Activated CD8-positive, alpha-beta memory T cell treated with anti-CD3 and anti-CD28 coated beads, Interleukin-2, amount 50 U/mL, for 1 hour (primary cell): ENCODE data around the gene MVB12B.

Experiments
- DNase-seq: peaks from one replicate; pipeline ENCODE4 v3.0.0-alpha.2; 2020; ENCODE audit errors: extremely low read depth

MVB12B gene

DNA sequence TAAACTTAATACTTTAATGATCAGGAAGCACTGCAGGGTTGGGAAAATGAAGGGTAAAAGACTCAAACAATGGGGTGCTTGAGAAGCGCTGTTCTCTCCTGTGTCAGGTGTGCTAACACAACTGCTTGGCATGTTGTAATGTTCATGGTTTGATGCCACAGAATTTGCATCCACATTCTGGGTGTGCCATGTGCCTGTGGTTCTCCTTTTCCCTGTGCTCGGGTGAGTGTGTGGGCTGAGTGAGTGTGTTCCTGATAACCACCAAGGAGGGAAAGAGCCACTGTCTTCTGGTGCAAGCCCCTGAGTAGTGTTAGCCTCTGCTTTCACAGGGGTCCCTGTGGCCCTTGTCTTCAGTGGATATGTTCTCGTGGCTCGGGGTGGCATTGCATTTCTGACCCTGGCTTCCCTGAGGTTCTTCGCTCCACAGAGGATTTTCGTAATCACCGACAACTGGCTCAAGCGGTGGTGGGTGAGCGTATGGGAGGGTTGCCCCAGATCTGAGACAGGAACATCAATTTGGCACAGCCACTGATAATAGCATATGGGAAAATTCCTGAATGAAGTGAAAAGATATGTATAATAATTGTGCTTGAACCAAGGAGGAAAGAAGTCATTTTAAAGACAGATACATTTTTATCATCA, 102.0 kb downstream of the MVB12B start:
- DNase-seq: no peak

DNA sequence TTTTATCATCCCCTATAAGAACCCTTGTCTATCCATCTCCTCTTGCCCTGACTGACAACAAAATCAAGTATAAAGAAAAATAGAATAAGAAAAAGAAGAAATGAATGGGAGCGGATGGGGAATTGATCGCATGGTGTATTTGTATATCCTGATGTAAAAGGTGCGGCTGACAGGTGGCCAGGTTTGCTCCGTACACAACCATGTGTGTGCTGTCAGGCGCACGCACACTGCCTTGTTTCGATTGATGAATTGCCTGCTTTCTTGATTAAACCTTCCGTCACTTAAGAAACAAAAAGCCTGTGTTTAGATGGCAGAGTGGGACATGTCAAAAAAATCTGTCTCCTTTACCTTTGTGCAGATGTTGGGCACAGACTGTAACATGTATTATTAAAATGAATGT, 102.6 kb downstream of the MVB12B start:
- DNase-seq: no peak

DNA sequence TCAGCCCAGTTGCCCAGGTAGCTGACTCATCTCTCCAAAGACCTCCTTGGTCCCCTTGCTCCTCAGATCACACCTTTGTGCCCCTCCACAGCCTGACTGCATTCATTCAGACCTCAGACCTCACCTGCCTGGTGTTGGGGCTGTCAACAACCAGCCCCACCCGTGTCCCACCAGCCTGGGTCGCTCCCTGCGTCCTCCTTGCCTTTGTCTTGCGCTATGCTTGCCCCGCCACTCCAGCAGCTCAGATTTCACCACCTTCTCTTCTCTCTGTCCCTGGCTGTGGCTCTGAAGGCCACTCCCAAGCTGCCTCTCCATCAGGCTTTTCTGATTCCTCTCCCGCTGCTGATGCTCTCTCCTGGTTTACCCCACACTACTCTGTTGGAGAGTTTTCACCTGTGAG, 103.5 kb downstream of the MVB12B start:
- no peak for DNase-seq

DNA sequence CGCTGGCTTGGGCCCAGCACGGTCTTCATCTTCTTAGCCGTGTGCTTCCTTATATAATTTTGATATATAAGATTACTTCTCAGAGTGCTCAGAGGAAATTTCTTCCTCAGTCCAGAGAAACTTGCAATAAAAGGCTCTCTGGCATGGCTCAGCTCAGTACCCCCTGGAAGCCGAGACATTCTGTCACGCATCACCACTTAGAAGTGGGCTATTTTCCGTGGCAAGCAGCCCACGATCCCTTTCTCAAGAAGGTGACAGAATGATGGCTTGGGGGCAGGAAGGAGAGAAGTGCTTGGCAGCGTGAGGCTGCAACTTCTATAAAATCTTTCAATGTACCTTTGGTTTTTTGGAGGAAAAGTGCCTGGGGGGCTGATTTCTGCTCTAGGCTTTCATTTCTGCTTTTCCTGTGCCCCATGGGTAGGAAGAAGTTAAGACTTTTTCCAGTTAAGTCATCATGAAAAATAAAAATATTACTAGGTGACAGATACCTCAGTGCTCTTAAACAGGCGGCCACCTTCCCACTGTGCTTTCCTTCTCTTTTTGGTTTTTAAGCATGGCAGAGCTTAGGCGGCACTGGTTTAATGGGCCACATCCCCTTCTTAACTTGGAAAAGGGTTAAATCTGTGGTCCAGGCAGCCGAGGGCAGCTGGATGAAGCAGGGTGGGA, 104.6 kb downstream of the MVB12B start:
- no peak for DNase-seq

DNA sequence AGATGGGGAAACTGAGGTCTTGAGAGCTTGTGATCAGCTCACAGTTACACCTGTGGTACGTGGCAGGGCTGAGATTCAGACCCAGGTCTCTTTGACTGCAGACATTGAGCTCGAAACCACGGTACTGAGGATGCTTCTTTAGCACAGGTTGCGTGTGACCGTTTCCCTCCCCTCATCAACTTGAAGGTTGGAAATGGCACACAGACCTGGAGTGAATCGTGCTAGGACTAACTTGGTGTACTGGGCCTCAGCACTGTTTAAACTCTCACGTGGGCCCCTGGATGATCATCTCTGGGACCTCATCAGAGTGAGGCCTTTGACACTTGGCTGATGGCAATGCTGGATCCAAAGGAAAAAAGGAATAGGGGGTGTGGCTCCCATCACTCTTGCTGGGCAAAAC, 106.0 kb downstream of the MVB12B start:
- no peak for DNase-seq

DNA sequence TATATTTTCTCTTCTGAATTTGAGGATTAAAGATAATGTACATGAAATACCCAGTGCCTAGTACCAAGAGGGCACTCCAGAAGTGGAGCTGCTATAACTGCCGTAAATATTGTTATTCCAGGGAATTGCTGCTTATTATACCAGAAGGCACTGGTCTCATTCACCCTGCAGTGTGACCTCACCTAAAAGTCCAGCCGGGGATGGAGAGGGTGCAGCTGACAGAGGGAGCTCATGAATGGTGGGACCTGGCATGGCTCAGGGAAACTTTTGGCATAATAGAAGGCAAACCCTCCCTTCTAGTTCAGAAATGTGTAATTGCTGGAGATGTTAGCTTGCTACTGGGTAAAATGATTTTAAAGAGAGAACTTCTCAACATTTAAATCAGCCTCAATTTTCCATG, 108.5 kb downstream of the MVB12B start:
- no peak for DNase-seq

DNA sequence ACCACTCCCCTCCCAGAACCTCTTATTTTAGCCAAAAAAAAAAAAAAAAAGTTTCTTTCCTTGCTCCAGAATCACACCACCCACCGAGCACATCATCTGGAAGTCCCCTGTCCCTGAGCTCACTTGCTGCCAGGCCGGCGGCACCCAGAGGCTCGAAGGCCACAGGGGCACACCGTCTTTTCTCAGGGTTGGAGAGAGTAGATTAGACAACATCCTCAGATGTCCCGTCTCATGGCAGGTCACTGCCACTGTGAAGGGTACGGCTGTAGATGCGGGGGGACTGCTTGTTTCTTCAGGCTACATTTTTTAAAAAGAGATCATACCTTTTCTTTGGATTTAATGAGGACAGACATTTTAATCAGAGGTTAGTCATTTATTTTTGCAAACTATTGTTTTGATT, 109.0 kb downstream of the MVB12B start:
- DNase-seq: no peak

DNA sequence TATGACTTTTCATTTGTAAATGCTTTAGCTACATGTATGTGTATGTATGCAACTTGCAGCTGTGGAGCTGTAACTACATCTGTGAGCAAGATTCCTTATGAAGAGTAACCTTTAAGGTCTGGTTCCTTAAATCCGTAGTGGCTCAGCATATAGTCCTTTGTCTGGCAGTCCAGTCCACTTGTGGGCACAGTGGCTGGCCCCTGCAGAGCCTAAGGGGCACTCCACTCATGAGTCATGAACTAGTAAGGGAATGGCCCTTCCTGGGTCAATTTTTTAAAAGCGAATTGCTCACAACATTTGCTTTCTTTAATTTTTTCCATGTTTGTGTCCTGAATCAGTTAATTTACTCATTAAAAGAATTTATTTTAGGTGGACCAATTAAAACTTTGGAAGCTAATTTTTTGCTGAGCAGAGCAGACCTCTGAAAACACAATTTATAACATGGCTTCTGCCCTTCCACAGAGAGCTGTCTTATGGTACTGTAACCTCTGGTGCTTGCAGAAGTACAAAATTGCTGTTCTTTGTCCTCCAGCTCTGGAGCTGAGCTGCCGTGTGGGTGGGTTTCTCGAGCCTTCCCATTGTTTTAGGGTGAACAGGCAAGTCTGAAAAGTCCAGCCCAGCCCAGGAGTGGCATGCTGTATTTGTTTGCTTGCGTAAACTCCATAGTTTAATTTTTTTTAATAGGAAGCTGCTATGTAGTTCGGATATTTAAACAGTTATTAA, 110.1 kb downstream of the MVB12B start:
- DNase-seq: no peak

DNA sequence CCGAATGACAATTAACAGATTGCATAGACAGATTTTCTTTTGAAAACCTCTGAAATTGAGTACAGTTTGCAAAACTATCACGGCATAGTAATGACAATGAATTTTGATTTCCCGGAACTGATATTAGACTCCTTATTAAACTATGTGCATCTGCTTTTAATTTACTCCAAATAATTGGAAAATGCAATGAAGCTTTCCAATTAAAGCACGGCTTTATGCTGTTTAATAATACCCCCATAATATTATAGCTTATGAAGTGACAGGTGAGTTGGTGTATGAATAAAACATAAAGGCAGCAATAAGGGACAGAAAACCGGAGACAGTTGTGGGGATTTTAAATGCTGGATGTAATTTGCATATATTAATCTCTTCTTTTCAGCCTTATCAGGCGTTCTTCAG, 110.6 kb downstream of the MVB12B start:
- DNase-seq: no peak

DNA sequence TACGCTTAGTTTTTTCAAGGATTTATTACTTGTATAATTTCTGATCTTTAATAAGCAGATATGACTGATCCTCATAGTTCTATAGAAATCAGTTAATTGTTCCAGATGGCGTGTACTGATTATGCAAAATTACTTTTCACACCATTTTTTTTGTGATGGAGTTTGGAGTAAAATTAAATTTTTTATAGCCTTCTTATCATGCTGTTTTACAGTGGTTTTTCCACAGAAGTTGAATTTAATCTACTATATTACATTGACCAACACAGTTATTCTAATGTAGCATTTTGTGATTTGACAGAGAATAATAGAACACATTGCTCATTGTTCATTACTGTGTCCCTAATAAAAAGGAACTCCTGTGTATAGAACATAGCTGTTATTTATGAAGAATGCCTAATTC, 111.1 kb downstream of the MVB12B start:
- no peak for DNase-seq

DNA sequence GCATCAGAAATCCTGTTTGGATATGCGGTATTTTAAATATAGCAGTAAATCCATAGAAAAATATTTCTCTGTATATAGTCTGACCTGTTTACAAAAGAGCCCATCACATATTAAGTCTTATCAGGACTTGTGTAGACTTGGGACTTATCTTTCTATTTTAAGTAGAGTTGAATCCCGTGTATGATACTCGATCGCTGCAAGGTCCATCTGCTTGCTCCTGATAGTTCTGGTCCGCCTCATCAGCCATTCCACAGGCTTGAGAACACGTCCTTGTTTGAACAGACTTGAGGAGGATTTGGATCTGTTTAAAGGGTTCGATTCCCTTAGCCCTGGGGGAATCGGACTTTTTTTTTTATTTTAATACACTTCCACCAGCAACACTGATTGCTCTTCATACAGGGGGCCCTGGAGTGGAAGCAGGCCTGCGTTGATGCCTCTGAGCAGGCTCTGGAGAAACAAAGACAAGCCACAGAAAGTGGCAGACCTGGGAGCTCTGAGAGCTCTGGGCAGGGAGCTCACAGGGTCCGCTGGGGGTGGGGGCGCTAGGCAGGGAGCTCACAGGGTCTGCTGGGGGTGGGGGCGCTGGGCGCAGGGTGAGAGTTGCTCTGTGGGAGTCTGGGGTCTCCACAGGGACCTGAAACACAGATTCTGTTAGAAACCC, 112.2 kb downstream of the MVB12B start:
- no peak for DNase-seq

DNA sequence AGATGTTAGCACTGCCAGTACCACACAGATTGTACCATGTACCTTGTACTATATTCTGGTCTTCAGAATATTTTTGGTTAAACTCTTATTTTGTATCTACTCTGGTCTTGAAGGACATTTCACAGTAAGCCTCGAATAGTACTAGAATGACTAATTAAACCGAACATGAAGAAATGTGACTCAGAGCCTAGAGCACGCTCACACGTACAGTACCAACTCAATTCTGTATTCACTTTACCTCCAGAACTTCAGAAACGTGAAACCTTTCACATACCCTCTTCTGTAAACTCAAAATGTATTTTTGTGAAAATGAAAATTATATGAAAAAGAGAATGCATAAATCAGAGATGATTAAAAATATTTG, 112.8 kb downstream of the MVB12B start:
- DNase-seq: no peak

DNA sequence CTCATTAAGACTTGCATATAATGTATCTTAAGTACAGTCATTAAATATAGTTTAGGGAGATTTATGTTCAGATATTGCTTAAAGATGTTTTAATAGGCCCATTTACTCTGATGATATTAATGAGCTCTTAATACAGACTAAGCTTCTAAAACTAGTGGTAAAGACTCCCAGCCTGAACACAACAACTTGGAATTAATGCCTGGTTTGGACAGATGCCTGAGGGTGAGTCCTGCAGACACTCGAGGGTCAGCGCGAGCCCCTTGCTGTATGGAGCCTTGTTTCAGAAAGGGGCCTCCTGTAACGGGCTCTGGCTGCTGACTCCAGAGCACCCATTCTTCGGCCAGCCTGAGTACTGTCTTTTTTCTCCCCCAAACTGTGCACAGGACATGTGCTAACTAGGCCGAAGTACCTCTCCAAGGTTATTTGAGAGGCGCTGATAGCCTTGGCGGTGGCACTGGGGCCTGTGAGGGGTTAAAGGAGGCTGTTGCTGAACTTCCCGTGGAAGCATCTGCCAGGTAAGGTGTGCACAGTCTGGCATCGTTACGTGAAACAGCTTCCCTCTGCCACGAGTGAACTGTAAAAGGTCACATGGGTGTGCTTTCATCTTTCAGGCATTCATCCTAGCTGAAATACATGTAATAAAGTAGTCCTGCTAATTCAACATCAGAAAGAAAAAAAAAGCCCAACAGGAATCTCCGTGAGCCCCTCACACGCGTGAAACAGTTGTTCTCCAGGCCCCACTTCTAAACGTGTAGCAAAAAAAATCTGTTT, 113.4 kb downstream of the MVB12B start:
- DNase-seq: no peak

DNA sequence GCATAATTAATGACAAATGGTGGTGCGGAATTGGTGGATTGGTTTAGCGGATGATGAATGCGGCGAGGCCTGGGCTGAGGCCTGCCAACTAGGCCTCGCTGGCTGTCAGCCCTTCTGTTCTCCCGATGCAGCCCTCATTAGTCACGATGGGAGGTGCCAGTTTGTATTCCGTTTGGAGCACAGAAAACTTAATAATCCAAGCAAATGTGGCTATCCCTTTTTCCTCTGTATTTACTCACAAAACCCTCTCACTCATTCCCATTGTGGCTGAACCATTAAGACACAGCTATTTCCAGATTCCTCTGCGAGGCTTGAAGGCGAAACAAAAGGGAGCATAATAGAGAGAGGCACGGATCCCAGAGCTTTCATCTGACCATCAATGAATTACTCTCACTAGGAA, 114.3 kb downstream of the MVB12B start:
- DNase-seq: no peak

DNA sequence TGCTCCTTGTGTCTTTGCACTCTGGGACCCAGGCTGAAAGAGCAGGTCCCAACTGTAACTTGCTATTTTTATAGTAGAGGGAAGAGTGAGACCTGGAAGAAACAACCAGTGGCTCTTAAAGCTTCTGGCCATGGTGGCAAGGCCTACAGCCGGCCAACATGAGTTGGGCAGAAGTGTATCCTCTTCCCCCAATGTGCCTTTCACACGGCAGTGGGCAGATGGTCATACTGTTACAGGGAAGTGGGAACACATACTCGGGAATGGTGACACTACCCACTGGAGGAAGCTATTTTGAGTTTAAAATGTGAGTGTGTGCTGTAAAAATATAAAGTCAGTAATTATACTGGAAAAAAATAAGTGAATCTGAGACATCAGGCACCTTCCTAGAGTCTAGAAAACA, 116.0 kb downstream of the MVB12B start:
- no peak for DNase-seq

DNA sequence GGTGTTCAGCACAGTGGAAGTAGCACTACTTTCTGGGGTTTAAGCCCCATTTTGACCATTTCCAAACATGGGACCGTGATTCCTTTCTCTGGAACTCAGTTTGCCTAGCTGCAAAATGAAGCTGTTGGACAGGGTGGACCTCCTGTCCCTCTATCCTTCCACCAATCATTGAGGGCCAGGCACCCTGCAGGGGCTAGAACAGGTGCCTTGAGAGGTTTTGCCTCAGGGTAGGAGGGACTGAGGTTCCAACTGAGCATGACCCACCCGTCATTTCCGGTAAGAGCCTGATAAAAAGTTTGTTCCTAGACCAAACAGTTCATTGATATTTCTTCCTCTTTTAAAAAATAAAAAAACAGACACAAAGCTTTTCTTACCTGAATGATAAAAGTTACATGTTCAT, 116.5 kb downstream of the MVB12B start:
- no peak for DNase-seq

DNA sequence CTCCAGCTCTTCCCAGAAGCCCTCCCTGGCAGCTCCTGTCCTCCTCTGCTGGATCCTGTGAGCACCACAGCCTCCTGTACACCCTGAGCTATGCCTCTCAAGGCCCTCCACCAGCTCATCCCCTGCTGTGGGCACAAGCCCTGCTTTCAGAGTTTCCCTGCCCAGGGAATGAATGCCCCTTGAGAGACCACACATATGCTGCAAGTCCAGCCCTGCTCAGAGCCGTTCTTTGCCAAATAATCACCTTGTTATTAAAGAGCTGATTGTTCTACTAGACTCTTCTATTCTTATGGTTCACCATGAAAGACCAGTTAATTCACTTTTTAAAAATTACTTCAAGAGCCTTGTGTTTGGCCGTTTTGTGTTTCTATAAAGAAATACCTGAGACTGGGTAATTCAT, 121.5 kb downstream of the MVB12B start:
- no peak for DNase-seq

DNA sequence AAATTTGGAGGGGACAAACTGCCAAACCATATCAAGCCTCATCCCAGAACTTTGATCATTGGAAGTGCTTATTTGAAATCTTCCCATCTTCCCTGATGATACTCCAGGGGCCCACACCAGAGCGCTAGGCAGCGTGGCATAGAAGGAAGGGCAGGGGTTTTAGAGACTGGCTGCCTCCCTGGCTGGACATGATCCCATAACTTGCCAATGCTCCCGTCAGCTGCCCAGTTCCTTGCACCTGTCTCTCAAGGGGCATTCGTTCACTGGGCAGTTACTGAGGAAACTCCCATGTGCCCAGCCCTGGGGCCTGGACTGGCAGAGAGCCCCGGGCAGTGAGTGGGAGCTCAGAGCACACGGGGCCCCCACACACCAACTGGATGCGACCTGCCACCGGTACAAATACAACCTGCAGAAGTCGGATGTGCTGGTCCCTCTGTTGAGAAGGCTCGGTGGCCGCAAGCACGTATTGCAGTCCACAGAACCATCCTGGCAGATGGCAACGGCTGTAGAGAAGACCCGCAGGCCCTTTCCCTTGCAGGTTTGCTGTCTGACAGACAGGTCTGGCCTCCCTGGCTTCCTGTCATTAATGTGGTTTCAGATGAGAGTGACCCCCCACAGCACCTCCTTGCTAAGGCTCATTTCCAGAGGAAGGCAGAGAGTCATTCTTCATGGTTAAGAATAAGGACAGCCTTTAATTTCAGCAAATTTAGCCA, 122.4 kb downstream of the MVB12B start:
- no peak for DNase-seq

DNA sequence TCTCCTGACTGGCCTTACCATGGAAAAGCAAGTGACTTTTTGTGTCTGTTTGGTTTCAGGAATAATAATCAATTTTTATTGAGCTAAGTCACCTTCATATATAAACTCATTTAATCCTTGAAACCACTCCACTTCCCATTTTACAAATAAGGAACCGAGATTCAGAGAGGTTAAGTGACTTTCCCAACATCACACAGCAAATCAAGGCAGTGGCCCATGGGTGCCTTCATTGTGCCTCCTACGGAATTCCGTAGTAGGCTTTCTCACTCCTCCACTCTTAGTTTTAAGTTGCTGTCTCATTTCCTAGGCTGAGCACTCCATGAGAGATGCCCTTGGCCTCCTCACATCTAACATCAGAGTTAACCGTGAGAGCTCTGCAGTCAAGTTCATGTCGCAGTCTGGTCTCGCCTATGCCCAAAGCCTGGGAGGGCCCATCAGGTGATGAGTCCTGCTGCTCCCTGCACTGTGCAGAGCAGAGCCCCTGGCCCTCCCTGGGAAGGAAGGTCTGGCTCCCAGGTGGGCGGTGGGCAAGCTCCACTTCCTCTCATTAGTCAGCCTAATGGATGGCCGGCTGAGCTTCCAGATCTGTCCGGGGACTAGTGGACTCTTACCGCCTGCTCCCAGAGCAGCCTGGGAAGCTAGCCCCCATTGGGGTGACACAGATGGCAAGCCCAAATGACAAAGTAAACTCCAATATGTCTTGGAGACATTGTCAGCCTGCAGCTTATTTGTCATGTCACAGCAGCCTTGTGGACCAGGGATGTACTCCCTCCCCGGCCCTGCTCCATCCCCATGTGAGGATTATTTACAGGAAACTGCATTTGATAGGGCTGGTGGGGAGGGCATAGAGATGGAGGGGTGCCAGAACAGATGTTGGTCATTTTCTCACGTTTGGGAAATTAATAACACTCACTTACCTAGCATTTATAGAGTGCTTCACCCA, 123.4 kb downstream of the MVB12B start:
- no peak for DNase-seq

DNA sequence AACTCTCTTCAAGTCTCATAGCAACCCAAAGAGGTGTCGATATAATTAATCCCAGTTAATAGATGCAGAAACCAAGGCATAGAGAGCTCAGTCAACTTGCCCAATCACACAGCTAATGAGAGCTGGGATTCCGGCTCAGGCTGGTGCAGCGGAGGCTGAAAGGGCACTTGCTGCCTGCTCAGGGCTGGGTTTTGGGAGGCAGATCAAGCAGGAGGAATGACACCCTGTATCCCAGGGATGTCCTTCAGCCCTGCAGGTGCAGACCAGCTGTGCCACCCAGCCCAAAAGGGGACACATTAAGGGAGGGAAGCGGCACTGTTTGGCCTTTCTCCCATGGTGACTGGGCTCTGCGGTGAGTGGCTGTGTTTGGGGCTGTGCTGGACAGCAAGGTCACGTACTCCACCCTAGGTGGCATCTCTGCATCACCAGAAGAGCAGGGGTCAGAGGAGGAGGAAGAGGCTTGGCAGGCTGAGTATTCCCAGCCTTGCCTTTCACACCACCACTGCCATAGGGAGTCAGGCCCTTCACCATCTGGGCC, 124.1 kb downstream of the MVB12B start:
- no peak for DNase-seq
